Cardiac muscle cell (in vitro differentiated cells and primary cell): ENCODE measurements around the gene S100A5. TPM values are rescaled to one million over a fixed set of nuclear protein-coding genes. Genes with fewer than 3 reads are reported as not detected.

Experiments used
- DNase-seq, 2 donors: peaks; one replicate each; pipeline versions ENCODE4 v3.0.0 to v3.0.0-alpha.2; 2010 to 2017; ENCODE audit warnings: low read depth in 1 of 2, low spot score in 1 of 2
- H3K27ac ChIP-seq: fragments of 200-600 bp; sonication (generic); 2 replicates; pipeline ENCODE4 v1.5.1; 2016
- H3K27me3 ChIP-seq: fragments of 200-600 bp; sonication (generic); 2 replicates; pipeline ENCODE4 v1.6.0; 2016; ENCODE audit warnings: control low read depth
- H3K36me3 ChIP-seq: fragments of 200-600 bp; sonication (generic); 2 replicates; pipeline ENCODE4 v1.5.1; 2016; ENCODE audit warnings: control low read depth
- H3K4me1 ChIP-seq: fragments of 200-600 bp; sonication (generic); 2 replicates; pipeline ENCODE4 v1.8.1; 2017; ENCODE audit warnings: low read depth, mild to moderate bottlenecking, mixed run types
- H3K4me3 ChIP-seq: fragments of 200-600 bp; sonication (generic); 2 replicates; pipeline ENCODE4 v1.5.1; 2016; ENCODE audit warnings: mild to moderate bottlenecking
- H3K9me3 ChIP-seq: fragments of 200-600 bp; sonication (generic); 2 replicates; pipeline ENCODE4 v1.5.1; 2017; ENCODE audit warnings: low read depth, mild to moderate bottlenecking, control low read depth
- CTCF ChIP-seq: IDR thresholded peaks from 2 replicates; pipeline ENCODE4 v1.5.1; 2012; ENCODE audit warnings: low read depth, mild to moderate bottlenecking, low read length
- polyA plus RNA-seq: library from polyadenylated mRNA; unstranded; fragments of >200 nt; fragmentation: Nextera tagmentation; extraction: Ambion mirVana; gene quantifications from 2 replicates; pipeline ENCODE4 v1.2.1, GENCODE V29; 2016
- total RNA-seq: library from RNA; depleted of rRNA; stranded (reverse); fragments of >200 nt; gene quantifications from 2 replicates; pipeline ENCODE4 v1.2.3, GENCODE V29; 2016

Gene S100A5
- total and polyA plus RNA-seq, 2 experiments from 2014 or later = 0.31 TPM; not detected in 1

GRCh38 chr1:153550827-153551500, 10.2 kb upstream of the S100A5 start:
- H3K27ac ChIP-seq = no peak overlapping the region
- peaks cover 21% of the 10 kb centered on the region for H3K4me1 ChIP-seq
- DNase-seq = no peak

GRCh38 chr1:153550398-153550758, 9.6 kb upstream of the S100A5 start:
- H3K4me3 ChIP-seq = no peak overlapping the region
- TF ChIP-seq CTCF = no peak
- no peak overlapping the region for H3K27ac ChIP-seq
- H3K36me3 ChIP-seq = no peaks in the 10 kb centered on the region
- DNase-seq = no peak
- no peaks in the 10 kb centered on the region for H3K9me3 ChIP-seq
- H3K4me1 ChIP-seq = peaks cover 27% of the 10 kb centered on the region
- no peaks in the 10 kb centered on the region for H3K27me3 ChIP-seq

More at GRCh38 chr1:153550827-153551500, 10.2 kb upstream of the S100A5 start:
- no peak overlapping the region for H3K4me3 ChIP-seq
- no peaks in the 10 kb centered on the region for H3K9me3 ChIP-seq
- H3K36me3 ChIP-seq = no peaks in the 10 kb centered on the region
- TF ChIP-seq CTCF = no peak
- no peaks in the 10 kb centered on the region for H3K27me3 ChIP-seq

GRCh38 chr1:153549741-153550397, 9.1 kb upstream of the S100A5 start:
- TF ChIP-seq CTCF = no peak
- DNase-seq = no peak
- Histone ChIP-seq H3K36me3 (no peaks in the 10 kb centered on the region), H3K27me3 (no peaks in the 10 kb centered on the region), H3K4me1 (peaks cover 30% of the 10 kb centered on the region), H3K4me3 (no peak overlapping the region), H3K9me3 (no peaks in the 10 kb centered on the region), H3K27ac (no peak overlapping the region)

GRCh38 chr1:153548722-153549688, 8.3 kb upstream of the S100A5 start, which contains the start of gene S100A3:
S100A3 (minus strand) TSS chr1:153549258; CDS start chr1:153548485, 773 bp downstream.
- H3K4me3 ChIP-seq = no peak within 1 kb of the TSS
- peak in 1 of 2 donors; percentile 90 for DNase-seq
- no peak within 1 kb of the TSS for H3K27ac ChIP-seq
- TF ChIP-seq CTCF = peak; percentile 41
- H3K27me3 ChIP-seq = no peaks in the 10 kb centered on the region
- H3K9me3 ChIP-seq = no peaks in the 10 kb centered on the region
- no peaks in the 10 kb centered on the region for H3K36me3 ChIP-seq
- peaks cover 34% of the 10 kb centered on the region for H3K4me1 ChIP-seq
